ENCODE measurements around the gene ASTL.

The ASTL gene

DNA sequence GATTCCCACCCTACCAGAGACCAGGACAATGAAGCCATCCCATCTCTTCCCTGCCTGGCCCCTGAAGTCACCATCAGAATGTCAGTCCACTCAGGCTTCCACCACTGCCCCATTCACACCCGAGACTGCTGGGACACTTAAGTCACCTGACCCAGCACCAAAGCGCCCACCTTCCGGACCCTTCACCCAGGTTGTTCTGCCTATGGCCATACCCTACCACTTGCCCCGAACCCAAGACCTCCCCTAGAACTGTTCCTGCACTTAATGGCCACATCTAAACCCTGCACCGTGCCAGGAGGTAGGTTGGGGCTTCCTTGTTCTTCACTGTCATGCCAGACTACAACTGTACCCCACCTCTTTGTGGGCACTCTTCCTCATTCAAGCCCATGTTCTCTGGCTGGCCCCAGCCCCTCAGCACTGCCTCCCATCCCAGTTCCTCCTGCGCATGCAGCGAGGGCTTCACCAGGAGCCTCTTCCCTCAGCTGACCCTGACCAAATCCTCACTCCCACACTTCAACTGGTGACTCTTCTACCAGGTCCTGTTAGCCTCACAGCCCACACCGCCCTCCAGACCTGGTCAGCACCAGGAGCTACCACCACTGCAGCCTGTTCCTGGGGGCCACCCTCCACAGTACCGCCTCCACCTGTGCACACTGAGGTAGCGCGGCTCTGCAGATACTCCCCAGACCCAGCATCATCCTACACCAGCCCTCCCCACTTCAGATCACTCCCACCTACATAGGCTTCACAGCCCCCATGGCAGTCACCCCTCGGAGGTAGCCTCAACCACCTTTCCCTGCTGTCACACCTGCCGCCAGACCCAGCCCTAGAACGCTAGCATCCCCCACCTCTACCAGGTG lies 13.7 kb downstream of the ASTL start:
- ATAC-seq: no peak

DNA sequence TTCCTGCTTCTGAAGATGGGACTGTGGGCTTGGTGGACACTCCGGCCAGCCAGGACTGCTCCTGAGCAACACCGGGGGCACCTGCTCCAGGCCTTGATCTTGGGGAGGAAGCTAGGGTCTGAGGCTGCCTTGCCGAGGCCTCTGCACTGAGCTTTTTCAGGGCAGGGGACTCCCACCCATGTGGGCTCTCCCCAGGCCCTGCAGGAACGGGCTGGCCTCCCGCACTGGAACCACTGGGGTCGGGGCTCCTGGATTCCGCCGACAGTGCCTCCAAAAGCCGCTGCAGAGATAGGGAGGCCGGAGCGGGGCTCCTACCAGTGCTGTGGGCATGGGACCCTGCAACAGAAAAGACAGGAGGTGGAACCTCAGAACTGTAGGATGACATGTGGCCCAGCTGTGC lies 14.4 kb downstream of the ASTL start:
- ATAC-seq: no peak

DNA sequence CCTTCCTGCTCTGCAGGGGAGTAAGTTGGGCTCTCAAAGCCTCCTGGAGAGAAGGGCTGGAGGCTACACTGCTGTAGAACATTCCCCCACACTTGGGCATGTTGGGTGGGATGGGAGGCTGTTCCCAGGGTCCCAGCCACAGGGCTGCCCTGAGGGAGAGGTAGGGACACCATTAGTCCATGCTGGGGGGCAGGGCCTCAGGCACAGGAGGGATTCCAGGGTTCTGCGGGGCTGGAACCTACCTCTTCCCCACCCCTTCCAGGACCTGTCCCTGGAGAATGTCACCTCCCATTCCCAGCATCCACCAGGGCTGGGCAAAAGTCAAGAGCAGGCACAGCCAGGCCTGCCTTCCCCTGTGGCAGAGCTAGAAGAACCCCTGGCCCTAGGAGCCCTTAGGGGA lies 15.0 kb downstream of the ASTL start:
- ATAC-seq: peak in 1 of 2 donors; percentile 5

DNA sequence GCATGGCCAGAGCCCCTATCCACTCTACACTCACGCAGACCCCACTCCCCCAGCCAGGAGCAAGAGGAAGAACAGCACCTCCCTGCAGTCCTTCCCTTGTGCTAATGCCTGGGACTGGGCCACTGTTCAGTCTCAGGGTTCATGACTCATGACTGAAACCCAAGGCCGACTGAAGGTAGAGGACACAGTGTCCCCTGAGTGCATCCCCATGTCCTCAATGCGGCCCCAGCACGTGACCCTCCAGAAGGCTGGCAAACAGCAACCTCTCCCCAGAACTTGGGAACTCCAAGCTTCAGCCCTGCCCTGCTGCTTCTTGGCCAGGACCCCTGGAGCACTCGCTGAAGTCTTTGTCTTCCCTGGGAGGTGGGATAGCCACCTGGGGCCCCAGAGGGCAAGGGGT lies 15.9 kb downstream of the ASTL start:
- no peak for ATAC-seq

DNA sequence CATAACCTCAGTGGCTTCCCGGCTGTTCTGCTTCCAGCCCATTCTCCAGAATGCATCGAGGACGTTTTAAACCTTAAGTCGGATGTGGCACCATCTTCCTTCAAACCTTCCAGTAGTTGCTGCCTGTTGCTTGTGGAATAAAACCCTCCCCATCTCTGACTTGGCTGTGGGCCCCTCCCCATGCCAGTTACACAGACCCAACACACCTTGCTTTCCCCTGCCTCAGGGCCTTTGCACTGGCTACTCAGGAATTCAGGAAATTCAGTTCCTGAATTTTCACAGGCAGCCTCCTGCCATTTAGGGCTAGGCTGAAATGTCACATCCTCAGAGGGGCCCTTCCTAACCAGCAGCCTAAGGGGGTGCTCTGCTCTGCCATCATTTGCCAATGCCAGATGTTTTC lies 16.9 kb downstream of the ASTL start:
- ATAC-seq: no peak

DNA sequence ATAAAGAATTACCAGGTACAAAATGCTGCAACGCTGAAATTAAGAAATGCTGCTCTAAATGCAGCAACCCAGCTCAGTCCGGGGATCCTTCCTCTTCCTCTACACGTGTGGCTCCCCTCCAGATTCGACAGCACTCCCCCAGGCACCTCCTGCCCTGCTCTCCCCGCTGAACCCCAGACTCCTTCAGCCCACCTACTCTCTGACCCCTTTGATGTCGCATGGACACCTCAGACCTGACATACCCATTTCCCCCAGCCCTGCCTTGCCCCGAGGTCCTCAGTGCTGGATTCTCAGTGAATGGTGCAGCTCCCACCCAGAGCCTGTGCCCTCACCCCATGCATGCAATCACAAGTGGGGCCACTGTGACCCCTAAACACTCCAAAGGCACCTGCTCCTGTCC lies 17.3 kb downstream of the ASTL start:
- ATAC-seq: no peak

DNA sequence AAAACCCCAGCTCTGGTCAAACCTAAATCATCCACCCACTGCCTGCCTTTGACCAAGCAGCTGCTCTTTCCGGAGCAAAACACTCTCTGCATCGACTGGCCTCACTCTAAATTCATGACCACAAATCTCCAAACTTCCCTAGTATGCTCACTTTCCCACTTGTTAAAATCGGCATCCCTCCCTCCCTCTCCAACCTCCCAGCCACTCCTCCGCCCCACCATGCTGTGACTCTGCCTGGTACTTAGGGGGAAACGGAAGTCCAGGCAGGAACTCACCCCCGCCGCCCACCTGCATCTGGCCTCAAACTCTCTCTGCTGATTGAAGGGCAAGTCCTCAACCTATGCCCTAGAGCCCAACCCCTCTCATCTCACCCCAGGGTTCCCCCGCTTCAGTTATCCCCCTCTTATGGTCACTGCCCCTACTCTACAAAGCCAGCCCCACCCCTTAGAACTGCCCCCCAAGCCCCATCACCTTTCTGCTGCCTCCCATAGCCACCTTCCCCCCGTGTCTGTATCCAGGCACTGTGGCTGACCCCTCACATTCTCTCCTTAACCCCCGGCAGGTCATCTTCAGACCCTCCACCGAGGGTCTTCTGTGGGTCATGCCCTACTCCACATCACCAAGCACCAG lies 18.1 kb downstream of the ASTL start:
- ATAC-seq: no peak

DNA sequence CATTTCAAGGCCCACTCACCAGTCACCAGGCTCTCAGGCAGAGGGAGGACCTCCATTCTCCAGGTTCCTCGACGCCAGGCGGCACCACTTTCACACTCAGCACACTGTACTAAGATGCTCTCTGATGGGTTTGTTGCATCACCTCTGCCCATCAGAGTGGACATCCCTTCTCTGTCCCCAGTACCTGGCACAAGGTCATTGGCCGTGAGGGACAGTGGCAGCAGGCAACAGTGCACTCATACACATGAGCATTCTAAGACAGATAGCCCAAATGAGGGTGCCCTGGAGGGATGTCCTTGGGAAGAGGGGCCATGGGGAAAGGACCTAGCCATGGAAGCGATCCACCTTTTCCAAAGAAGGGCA lies 18.9 kb downstream of the ASTL start:
- no peak for ATAC-seq

DNA sequence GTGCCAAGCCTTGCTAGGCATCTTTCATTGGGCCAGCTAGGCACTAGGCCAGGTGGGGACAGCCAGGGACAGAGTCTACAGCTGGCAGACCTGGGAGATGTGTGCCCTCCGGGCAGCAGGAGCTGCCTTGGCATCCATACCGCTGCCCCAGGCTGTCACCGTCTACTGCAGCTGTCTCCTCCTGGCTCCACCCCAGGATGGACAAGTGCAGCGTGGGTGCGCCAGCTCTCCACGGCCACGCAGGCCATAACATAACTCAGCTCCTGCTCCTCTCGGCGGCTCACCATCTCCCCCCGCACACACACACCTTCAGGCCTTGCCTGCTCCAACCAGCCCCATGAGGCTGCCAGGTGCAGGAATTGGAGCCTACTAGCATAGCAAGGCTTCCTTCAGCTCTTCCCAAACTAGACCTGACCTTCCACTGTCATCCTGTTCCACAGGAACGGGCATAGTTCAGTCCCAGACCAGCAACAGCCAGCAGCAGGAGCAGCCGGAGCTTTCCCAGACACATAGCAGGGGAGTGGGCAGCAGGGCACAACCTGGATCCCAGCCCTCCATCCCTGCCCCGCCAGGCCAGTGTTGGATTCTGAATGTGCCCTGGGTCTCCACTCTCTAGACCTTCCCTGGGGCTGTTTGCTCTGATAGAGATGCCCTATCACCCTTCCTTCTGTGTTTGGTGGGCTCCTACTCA lies 19.5 kb downstream of the ASTL start:
- ATAC-seq: no peak

DNA sequence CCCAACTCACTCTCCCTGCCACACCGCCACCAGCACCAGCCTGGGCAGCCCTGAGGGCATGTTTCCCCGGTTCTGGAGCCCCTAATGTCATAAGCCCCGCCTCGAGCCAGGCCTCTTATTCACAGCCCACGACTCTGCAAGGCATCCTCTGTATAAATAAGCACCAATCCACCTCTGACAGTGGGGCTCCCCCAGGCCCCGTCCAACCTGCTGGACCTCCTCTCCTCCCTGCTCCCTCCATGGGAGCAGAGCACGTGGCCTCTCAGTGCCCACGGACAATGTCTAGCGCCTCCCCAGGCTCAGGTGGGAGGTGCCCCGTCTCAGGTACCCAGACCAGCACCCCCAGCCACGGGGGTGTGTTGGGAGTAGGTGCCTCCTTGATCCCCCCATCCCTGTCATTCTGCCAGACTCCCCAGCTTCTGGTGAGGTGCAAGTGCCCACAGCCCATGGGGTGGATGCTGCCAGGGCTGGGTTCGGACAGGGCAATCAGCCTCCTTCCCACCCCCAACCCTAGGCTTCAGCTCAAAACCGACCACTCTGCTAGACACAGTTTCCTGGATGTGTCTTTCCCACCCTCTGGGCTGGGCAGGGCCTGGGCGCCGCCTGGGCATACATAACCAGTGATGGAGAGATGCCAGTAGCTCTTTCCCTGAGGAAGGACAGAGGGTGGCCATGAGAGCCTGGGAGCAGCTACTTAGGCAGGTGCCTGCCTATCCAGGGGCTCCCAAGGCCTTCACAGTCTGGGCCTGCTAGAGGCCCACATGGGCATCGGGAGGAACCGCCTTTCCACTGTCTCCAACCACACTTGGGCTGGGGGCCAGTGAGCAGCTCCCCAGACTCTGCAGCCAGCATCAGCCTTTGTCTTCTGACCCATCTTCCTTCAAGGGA lies 20.4 kb downstream of the ASTL start:
- ATAC-seq: no peak

DNA sequence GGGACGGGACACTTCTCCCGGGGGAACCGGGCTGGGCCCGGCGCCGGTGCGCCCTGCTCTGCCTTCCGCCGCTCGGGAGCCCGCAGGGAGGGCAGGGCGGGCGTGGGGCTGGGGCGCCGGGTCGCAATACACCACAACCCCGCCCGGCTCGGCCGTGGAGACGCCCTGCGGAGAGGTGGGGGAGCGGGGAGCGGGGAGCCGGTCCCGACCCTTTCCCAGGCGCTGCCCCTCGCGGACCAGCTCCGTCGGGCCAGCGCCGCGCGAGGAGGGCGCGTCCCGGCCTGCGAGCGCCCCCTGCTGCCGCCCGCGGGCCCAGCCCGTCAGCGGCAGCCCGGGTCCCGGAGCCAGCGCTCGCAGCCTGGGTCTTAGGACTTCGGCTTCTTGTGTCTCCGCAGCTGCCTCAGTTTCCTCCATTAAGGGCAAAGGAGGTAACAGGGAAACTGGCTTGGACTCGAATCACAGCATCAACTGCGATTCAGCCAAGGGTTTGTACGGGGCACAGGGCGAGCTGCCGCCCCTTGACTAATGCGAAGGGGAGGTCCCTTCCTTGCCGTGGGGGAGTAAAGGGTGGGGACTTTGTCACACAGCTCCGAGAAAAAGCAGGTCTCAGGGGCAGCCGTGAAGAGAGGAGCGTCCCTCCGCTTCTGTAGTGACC lies 21.3 kb downstream of the ASTL start:
- peak; percentile 76 to 81 for ATAC-seq

DNA sequence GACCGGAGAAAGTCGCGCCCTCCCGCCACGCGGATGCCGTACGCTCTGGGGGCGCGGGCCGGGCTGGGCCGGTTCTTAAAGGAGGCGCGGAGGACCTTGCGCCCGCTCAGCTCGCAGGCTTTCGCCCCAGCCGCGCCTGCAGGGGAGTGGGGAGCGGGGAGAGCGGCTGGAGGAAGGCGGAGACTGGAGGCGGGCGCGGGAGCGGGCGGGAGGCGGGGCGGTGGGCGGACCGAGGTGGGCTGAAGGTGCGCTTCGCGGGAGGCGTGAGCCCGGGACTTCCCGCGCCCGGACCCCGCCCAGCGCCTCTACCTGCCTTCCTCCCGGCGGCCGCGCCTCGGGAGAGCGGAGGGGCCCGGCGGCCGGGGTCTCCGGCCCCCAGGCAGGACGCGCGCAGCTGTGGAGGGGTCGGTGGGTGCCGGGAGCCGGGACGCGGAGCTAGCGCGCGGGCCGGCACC lies 21.9 kb downstream of the ASTL start, which contains the start of gene ADRA2B:
ADRA2B (minus strand) TSS at position 148 of the 455 bp plus-strand sequence. CDS start 422 bp downstream, outside the sequence.
- peak; percentile 75 to 76 for ATAC-seq

DNA sequence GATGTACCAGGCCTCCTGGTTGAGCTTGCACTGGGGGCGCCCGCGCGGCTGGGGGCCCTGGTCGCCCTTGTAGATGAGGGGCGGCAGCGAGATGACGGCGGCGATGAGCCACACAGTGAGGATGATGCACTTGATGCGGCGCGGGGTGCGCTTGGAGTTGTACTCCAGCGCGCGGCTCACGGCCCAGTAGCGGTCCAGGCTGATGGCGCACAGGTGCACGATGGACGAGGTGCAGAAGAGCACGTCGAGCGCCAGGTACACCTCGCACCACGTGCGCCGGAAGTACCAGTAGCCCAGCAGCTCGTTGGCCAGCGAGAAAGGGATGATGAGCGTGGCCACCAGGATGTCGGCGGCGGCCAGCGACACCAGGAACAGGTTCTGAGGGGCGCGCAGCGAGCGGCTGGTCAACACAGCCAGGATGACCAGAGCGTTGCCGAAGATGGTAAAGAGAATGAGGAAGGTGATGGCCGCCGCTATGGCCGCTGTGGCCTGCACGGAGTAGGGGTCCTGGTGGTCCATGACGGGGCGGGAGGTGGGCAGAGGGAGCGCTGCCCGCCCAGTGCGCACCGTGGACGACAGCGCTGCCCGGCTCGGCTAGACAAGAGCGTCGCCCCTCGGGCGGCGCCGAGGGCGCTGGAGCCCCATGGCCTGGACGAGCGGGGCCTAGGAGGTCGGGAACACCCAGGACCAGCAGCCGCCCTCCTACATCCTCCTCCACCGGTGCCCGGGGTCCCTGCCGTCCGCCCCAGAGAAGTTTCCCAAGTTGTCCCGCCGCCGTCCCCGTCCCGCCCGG lies 22.5 kb downstream of the ASTL start:
- no peak for ATAC-seq

DNA sequence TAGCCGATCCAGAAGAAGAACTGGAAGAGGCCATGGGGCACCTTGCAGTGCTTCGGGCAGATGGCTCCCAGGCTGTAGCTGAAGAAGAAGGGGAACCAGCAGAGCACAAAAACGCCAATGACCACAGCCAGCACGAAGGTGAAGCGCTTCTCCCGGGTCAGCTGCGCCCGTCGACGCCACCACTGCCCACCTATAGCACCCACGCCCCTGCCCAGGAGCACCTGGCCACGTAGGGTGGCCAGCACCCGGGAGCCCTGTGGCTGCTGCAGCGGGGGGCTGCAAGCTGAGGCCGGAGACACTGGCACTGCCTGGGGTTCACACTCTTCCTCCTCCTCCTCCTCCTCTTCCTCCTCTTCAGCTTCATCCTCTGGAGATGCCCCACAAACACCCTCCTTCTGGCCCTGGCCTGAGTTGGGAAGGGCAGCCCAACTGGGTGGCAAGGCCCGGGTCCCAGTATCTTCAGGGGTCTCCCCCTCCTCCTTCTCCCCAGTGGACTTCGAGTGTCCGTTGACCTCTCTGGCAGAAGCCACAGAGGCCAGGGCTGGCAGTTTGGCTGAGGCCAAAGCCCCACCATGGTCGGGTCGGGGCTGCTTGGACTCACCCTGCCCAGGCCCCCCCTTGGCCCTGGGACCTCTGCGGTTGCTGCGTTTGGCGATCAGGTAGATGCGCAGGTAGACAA lies 23.3 kb downstream of the ASTL start:
- no peak for ATAC-seq

DNA sequence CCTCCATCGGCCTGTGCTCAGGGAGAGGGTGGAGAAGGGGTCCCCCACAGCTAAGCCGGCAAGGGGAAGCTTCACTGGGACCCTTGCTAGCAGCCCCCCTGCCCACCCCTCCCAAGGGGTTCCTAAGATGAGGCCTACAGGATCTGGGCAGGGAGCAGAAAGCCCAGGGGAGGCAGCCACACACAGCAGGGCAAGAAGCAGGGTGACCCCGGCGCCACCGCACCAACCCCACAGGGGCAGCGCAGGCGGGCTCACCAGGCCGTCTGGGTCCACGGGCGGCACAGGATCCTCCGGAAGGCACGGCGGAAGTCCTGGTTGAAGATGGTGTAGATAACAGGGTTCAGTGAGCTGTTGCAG lies 23.8 kb downstream of the ASTL start:
- no peak for ATAC-seq

DNA sequence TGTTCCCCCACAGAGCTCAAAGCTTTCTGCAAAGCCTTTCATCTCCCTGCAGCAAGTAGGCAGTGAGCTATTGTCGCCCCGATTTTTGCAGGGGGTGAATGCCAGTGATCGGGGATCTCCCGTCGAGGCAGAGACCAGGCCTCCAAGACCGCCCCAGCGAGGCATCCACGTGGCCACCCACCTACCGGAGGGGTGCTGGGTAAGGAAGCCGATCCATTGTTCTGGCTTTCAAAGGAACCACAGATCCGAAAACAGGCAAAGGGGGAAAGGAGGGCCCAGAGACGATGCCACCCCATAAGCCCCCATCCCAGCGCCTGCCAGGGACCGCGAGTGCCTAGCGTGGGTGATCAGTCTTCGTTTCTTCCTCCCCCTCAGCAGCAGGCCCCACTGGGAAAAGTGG lies 24.4 kb downstream of the ASTL start:
- ATAC-seq: no peak

DNA sequence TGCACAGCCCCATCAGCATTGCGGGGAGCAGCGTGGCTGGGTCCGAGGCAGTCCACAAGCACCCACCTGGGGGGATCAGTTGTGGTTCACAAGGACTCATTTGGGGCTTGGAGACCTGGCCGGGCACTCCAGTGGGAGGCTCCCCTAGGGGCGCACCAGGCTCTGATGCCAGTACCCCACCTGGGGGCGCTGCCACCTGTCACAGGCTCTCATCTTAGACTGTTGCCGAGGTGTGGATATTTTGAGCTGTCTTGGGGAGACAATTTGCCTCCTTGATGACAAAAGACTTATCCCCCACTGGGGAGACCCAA lies 25.0 kb downstream of the ASTL start:
- ATAC-seq: no peak

DNA sequence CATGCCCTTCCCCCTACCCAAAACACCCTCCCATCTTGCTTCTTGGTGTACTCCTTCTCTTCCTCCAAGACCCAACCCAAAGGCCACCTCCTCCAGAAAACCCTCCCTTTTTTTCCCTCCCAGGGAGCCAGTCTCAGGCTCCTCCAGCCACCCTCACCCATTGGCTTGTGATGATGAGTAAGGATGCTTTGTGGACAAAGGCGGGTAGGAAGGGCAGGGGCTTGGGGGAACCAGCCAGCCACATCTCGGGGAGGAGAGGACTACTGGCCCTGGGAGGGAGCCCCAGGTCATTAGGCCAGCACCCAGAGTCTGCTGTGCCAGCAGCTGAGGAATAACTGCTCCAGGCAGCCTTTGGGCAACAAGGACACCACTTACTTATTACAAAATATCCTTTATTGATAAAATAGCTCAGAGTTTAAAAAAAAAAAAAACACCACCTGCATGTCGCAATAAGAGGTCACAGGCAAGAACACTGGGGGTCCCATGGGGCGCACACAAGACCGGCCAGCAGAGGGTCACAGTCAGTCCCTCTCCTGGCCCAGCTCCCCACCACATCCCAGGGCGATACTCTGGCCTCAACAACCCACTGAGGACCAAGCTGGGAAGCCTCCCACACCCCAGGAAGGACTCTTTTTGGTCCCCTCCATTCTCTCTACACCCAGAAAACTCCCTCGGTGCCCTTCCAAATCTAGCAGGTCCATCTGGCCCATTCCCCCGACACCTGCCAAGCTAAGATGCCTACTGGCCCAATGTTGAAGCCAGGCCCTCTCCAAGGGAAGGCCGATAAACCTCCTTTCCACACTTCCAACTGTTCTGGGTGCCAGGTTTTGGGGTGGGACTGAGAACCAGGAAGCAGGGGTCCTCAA lies 25.6 kb downstream of the ASTL start:
- ATAC-seq: no peak

DNA sequence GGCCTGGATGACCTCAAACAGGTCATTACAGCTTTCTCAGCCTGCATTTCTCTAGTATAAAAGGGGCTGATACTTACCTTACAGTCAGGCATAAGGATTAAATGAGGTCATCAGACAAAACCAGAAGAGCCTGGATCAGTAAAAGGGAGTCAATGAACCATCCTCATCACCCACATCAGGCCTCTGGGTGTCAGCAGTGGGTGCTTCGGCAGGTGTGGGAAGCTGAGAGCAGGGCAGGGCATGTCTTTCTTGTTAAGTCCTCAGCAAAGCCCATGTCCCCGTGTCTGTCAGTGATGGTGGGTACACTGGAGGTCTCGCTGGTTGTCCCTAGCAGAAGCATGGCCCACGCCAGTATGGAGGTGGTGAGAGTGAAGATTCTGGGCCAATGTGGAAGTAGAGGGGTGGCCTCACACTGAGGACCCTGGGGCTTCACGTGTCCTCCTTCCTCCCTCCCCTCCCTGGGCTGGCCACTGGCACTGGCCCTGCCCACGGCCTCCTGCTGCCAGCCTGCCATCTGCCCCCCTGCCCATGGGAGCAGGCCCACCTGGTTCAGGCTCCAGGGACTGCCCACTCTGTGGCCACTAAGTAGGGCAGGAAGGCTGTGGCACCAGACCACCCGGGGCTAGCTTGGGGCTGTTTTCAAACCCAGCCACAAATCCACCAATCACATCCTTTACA lies 26.3 kb downstream of the ASTL start:
- no peak for ATAC-seq

Measured in activated CD4-positive, CD25-positive, alpha-beta regulatory T cell treated with anti-CD3 and anti-CD28 coated beads, Interleukin-2, amount 50 U/mL, for 24 hours (primary cell).